ENCODE measurements around the gene AFF1.

AFF1 gene

GRCh38 chr4:86957215-86957614, 22.4 kb downstream of the AFF1 start:
- no peak for DNase-seq (ENCODE audit: low read depth)
- no peak for TF ChIP-seq CTCF (IDR thresholded peaks at IDR 0.05; ENCODE audit: control insufficient read depth, insufficient read depth, low read depth, low read length, missing control alignments)
- no peak overlapping the region for H3K4me3 ChIP-seq (ENCODE audit: control insufficient read depth, low read depth, low read length)

- no peak for DNase-seq (ENCODE audit: low read depth)
- H3K4me3 ChIP-seq (ENCODE audit: control insufficient read depth, low read depth, low read length): no peak overlapping the region
- TF ChIP-seq CTCF (IDR thresholded peaks at IDR 0.05; ENCODE audit: control insufficient read depth, insufficient read depth, low read depth, low read length, missing control alignments): no peak
Observed at GRCh38 chr4:86959588-86960500, 25.0 kb downstream of the AFF1 start.

GRCh38 chr4:86960557-86960961, 25.7 kb downstream of the AFF1 start:
- no peak for TF ChIP-seq CTCF (IDR thresholded peaks at IDR 0.05; ENCODE audit: control insufficient read depth, insufficient read depth, low read depth, low read length, missing control alignments)
- no peak overlapping the region for H3K4me3 ChIP-seq (ENCODE audit: control insufficient read depth, low read depth, low read length)
- DNase-seq (ENCODE audit: low read depth): no peak

GRCh38 chr4:86961116-86961515, 26.3 kb downstream of the AFF1 start:
- no peak for TF ChIP-seq CTCF (IDR thresholded peaks at IDR 0.05; ENCODE audit: control insufficient read depth, insufficient read depth, low read depth, low read length, missing control alignments)
- no peak for DNase-seq (ENCODE audit: low read depth)
- no peak overlapping the region for H3K4me3 ChIP-seq (ENCODE audit: control insufficient read depth, low read depth, low read length)

- no peak overlapping the region for H3K4me3 ChIP-seq (ENCODE audit: control insufficient read depth, low read depth, low read length)
- DNase-seq (ENCODE audit: low read depth): no peak
- TF ChIP-seq CTCF (IDR thresholded peaks at IDR 0.05; ENCODE audit: control insufficient read depth, insufficient read depth, low read depth, low read length, missing control alignments): no peak
Observed at GRCh38 chr4:86961605-86962295, 26.9 kb downstream of the AFF1 start.

GRCh38 chr4:86963697-86964096, 28.9 kb downstream of the AFF1 start:
- no peak overlapping the region for H3K4me3 ChIP-seq (ENCODE audit: control insufficient read depth, low read depth, low read length)
- DNase-seq (ENCODE audit: low read depth): no peak
- no peak for TF ChIP-seq CTCF (IDR thresholded peaks at IDR 0.05; ENCODE audit: control insufficient read depth, insufficient read depth, low read depth, low read length, missing control alignments)

All from AG09309 (cell line).